NCI-H82 treated with DMSO at 0.1 percent for 48 hours (cell line): Measurements from ENCODE around the gene M1AP.
"Not testable (repeated sequence)": the region's sequence is repeated elsewhere in the genome, so short reads cannot be mapped to it uniquely, and the experiment has no call there.

Source experiments
- DNase-seq: peaks from one replicate; lab custom pipeline; 2025; ENCODE audit not compliant: unreplicated experiment; lab: John Stamatoyannopoulos, UW

Gene M1AP

GRCh38 chr2:74653985-74654882 lies 6.1 kb upstream of the M1AP start, which contains the start of gene SEMA4F:
Gene SEMA4F, plus strand, starts transcription at chr2:74654247. Its CDS starts 130 bp downstream, at chr2:74654377.
- peak; percentile 97 for DNase-seq

- no peak for DNase-seq
Measured at GRCh38 chr2:74653589-74653984, 5.5 kb upstream of the M1AP start.

- DNase-seq, result no peak
Measured at GRCh38 chr2:74646834-74647482, 1.2 kb downstream of the M1AP start.

GRCh38 chr2:74646201-74646600 lies 1.9 kb downstream of the M1AP start:
- no peak for DNase-seq

- no peak for DNase-seq
Measured at GRCh38 chr2:74645344-74645743, 2.8 kb downstream of the M1AP start.

- DNase-seq, result no peak
Measured at GRCh38 chr2:74639550-74639949, 8.6 kb downstream of the M1AP start.

GRCh38 chr2:74632939-74633312 lies 15.2 kb downstream of the M1AP start:
- peak; percentile 84 for DNase-seq

- peak; percentile 95 for DNase-seq
Measured at GRCh38 chr2:74632209-74632938, 15.8 kb downstream of the M1AP start.

- DNase-seq, result not testable (repeated sequence)
Measured at GRCh38 chr2:74630454-74630853, 17.7 kb downstream of the M1AP start.

GRCh38 chr2:74628538-74629105 lies 19.5 kb downstream of the M1AP start:
- DNase-seq, result no peak

- DNase-seq, result no peak
Measured at GRCh38 chr2:74625658-74626425, 22.3 kb downstream of the M1AP start.

- no peak for DNase-seq
Measured at GRCh38 chr2:74620671-74621070, 27.5 kb downstream of the M1AP start.

- DNase-seq, result no peak
Measured at GRCh38 chr2:74619651-74620297, 28.4 kb downstream of the M1AP start.

GRCh38 chr2:74618410-74619083 lies 29.6 kb downstream of the M1AP start:
- peak; percentile 42 for DNase-seq

- DNase-seq, result no peak
Measured at GRCh38 chr2:74617122-74617521, 31.0 kb downstream of the M1AP start.

- DNase-seq, result no peak
Measured at GRCh38 chr2:74606927-74607326, 41.2 kb downstream of the M1AP start.

GRCh38 chr2:74603282-74604000 lies 44.7 kb downstream of the M1AP start:
- no peak for DNase-seq

GRCh38 chr2:74602586-74603281 lies 45.4 kb downstream of the M1AP start:
- no peak for DNase-seq
